Epithelial cell of esophagus (primary cell): ENCODE results near the gene TSHZ1.

ENCODE experiments used
- DNase-seq: peaks from one replicate; pipeline ENCODE4 v3.0.0; 2010; ENCODE audit warnings: low read depth
- H3K4me3 ChIP-seq: 2 replicates; pipeline ENCODE4 v1.5.1; 2011; ENCODE audit warnings: mild to moderate bottlenecking, low read length, control low read depth
- CTCF ChIP-seq: IDR thresholded peaks from 2 replicates; pipeline ENCODE4 v1.5.1; 2011; ENCODE audit warnings: low read depth, mild to moderate bottlenecking, low read length, control low read depth, inconsistent platforms; ENCODE audit not compliant: insufficient read depth; ENCODE audit errors: missing control alignments

Gene TSHZ1

GRCh38 chr18:75253043-75253442 lies 42.4 kb downstream of the TSHZ1 start:
- no peak overlapping the region for H3K4me3 ChIP-seq
- no peak for DNase-seq
- TF ChIP-seq CTCF = no peak

- DNase-seq = no peak
- H3K4me3 ChIP-seq = no peak overlapping the region
- TF ChIP-seq CTCF = no peak
Measured at GRCh38 chr18:75253784-75254183, 43.2 kb downstream of the TSHZ1 start.

GRCh38 chr18:75255094-75255493 lies 44.5 kb downstream of the TSHZ1 start:
- H3K4me3 ChIP-seq = no peak overlapping the region
- no peak for TF ChIP-seq CTCF
- no peak for DNase-seq

- no peak for DNase-seq
- no peak for TF ChIP-seq CTCF
- no peak overlapping the region for H3K4me3 ChIP-seq
Measured at GRCh38 chr18:75256376-75256775, 45.8 kb downstream of the TSHZ1 start.

- no peak for DNase-seq
- TF ChIP-seq CTCF = no peak
- H3K4me3 ChIP-seq = no peak overlapping the region
Measured at GRCh38 chr18:75257605-75258004, 47.0 kb downstream of the TSHZ1 start.

- no peak for DNase-seq
- TF ChIP-seq CTCF = no peak
- H3K4me3 ChIP-seq = no peak overlapping the region
Measured at GRCh38 chr18:75261430-75262223, 51.0 kb downstream of the TSHZ1 start.

- no peak for DNase-seq
- no peak overlapping the region for H3K4me3 ChIP-seq
- no peak for TF ChIP-seq CTCF
Measured at GRCh38 chr18:75262511-75262910, 51.9 kb downstream of the TSHZ1 start.
